Measurements from ENCODE around the gene DNAJB11.

Gene DNAJB11

GRCh38 chr3:186594591-186595113 lies 24.1 kb downstream of the DNAJB11 start:
- no peak for DNase-seq (ENCODE audit: low read depth in 2 of 3, low spot score in 1 of 3)

GRCh38 chr3:186596568-186597287 lies 26.2 kb downstream of the DNAJB11 start:
- DNase-seq (ENCODE audit: low read depth in 2 of 3, low spot score in 1 of 3) = no peak

GRCh38 chr3:186598108-186598784 lies 27.7 kb downstream of the DNAJB11 start:
- no peak for DNase-seq (ENCODE audit: low read depth in 2 of 3, low spot score in 1 of 3)

GRCh38 chr3:186598794-186599141 lies 28.2 kb downstream of the DNAJB11 start:
- no peak for DNase-seq (ENCODE audit: low read depth in 2 of 3, low spot score in 1 of 3)

- no peak for DNase-seq (ENCODE audit: low read depth in 2 of 3, low spot score in 1 of 3)
These were observed 28.7 kb downstream of the DNAJB11 start for GRCh38 chr3:186599142-186599784.

GRCh38 chr3:186599785-186600166 lies 29.3 kb downstream of the DNAJB11 start:
- no peak for DNase-seq (ENCODE audit: low read depth in 2 of 3, low spot score in 1 of 3)

GRCh38 chr3:186600896-186601295 lies 30.4 kb downstream of the DNAJB11 start:
- DNase-seq (ENCODE audit: low read depth in 2 of 3, low spot score in 1 of 3) = no peak

- no peak for DNase-seq (ENCODE audit: low read depth in 2 of 3, low spot score in 1 of 3)
These were observed 32.6 kb downstream of the DNAJB11 start for GRCh38 chr3:186603159-186603558.

GRCh38 chr3:186605078-186605477 lies 34.6 kb downstream of the DNAJB11 start:
- DNase-seq (ENCODE audit: low read depth in 2 of 3, low spot score in 1 of 3) = no peak

GRCh38 chr3:186605561-186606545 lies 35.3 kb downstream of the DNAJB11 start:
- DNase-seq (ENCODE audit: low read depth in 2 of 3, low spot score in 1 of 3) = no peak

- DNase-seq (ENCODE audit: low read depth in 2 of 3, low spot score in 1 of 3) = no peak
These were observed 38.2 kb downstream of the DNAJB11 start for GRCh38 chr3:186608624-186609215.

GRCh38 chr3:186609247-186609868 lies 38.8 kb downstream of the DNAJB11 start:
- DNase-seq (ENCODE audit: low read depth in 2 of 3, low spot score in 1 of 3) = no peak

GRCh38 chr3:186612065-186612464 lies 41.5 kb downstream of the DNAJB11 start:
- DNase-seq (ENCODE audit: low read depth in 2 of 3, low spot score in 1 of 3) = no peak

- DNase-seq (ENCODE audit: low read depth in 2 of 3, low spot score in 1 of 3) = no peak
These were observed 42.5 kb downstream of the DNAJB11 start, which contains the start of gene AHSG for GRCh38 chr3:186612721-186613636. Gene AHSG, plus strand, starts transcription at chr3:186613060. Its CDS starts 82 bp downstream, at chr3:186613142.

GRCh38 chr3:186613637-186614265 lies 43.2 kb downstream of the DNAJB11 start:
- DNase-seq (ENCODE audit: low read depth in 2 of 3, low spot score in 1 of 3) = no peak

GRCh38 chr3:186614266-186614596 lies 43.7 kb downstream of the DNAJB11 start:
- no peak for DNase-seq (ENCODE audit: low read depth in 2 of 3, low spot score in 1 of 3)

GRCh38 chr3:186614597-186615483 lies 44.3 kb downstream of the DNAJB11 start:
- peak; percentile 61 to 85 (median 71) for DNase-seq (ENCODE audit: low read depth in 2 of 3, low spot score in 1 of 3)

- no peak for DNase-seq (ENCODE audit: low read depth in 2 of 3, low spot score in 1 of 3)
These were observed 45.7 kb downstream of the DNAJB11 start for GRCh38 chr3:186616299-186616617.

Data from stimulated activated CD4-positive, alpha-beta T cell treated with anti-CD3 and anti-CD28 coated beads, Interleukin-12 subunit alpha, Interleukin-12 subunit beta, amount 100 ng/mL, for 48 hours (primary cell).